B cell (primary cell): ENCODE data around the gene KCNT1. TPM values are rescaled to one million over a fixed set of nuclear protein-coding genes. Genes with fewer than 3 reads are reported as not detected.

Experiments
- ATAC-seq: fragments of 200-7000 bp; cut with Tn5 transposase; one replicate; pipeline ENCODE4 v1.10.0; 2021; ENCODE audit warnings: low read depth, mild to moderate bottlenecking, moderate number of reproducible peaks, moderate library complexity
- CTCF ChIA-PET: fragments of 350-600 bp; sonication (Branson Sonifier 250); formaldehyde crosslinking; loops from one replicate; lab custom pipeline; 2021; ENCODE audit warnings: antibody characterized with exemption, inconsistent platforms; lab: Charles Lee
- POLR2A ChIA-PET: fragments of 350-600 bp; sonication (Branson Sonifier 250); formaldehyde crosslinking; loops from one replicate; lab custom pipeline; 2021; ENCODE audit warnings: antibody characterized with exemption; lab: Charles Lee
- DNase-seq: peaks from one replicate; pipeline ENCODE4 v3.0.0; 2013
- H2AFZ ChIP-seq: 2 replicates; pipeline ENCODE4 v1.6.1; 2012; ENCODE audit warnings: mild to moderate bottlenecking, low read depth, low read length; ENCODE audit not compliant: insufficient read depth, poor library complexity, severe bottlenecking
- H3K27ac ChIP-seq, 2 donors: 1 replicate in 1 of 2; 2 replicates in 1 of 2; pipeline ENCODE4 v1.5.1; 2012 to 2013; ENCODE audit warnings: low read length in 2 of 2, mild to moderate bottlenecking in 2 of 2, moderate library complexity in 1 of 2
- H3K27me3 ChIP-seq, 4 experiments: fragments of 200-600 bp in 1 of 4; sonication (generic) in 1 of 4; replicated peaks in 1 of 4; 1 replicate in 2 of 4; 2 replicates in 2 of 4; pipeline versions ENCODE4 v1.6.1 to v1.7.0; 2013 to 2016; ENCODE audit warnings: low read length in 3 of 4, mild to moderate bottlenecking in 2 of 4, mixed read lengths in 1 of 4, moderate library complexity in 1 of 4; ENCODE audit not compliant: insufficient read depth in 4 of 4, control insufficient read depth in 3 of 4; ENCODE audit errors: control extremely low read depth in 1 of 4
- H3K36me3 ChIP-seq, 2 experiments: replicated peaks in 1 of 2; 1 replicate in 1 of 2; 2 replicates in 1 of 2; pipeline versions ENCODE4 v1.6.1 to v1.7.1; 2013; ENCODE audit warnings: low read length in 1 of 2; ENCODE audit not compliant: insufficient read depth in 2 of 2, control insufficient read depth in 1 of 2; ENCODE audit errors: control extremely low read depth in 1 of 2, extremely low read depth in 1 of 2
- H3K4me1 ChIP-seq, 2 donors: fragments of 200-600 bp in 1 of 2; sonication (generic) in 1 of 2; 1 replicate in 1 of 2; 2 replicates in 1 of 2; pipeline versions ENCODE4 v1.5.1 to v1.6.1; 2013 to 2017; ENCODE audit warnings: low read length in 2 of 2; ENCODE audit not compliant: control insufficient read depth in 2 of 2, insufficient read depth in 2 of 2
- H3K4me2 ChIP-seq: replicated peaks from 2 replicates; pipeline ENCODE3; 2012; ENCODE audit warnings: mild to moderate bottlenecking, low read depth, low read length; ENCODE audit not compliant: poor library complexity, severe bottlenecking
- H3K4me3 ChIP-seq, 5 experiments: fragments of 200-600 bp in 1 of 5; sonication (generic) in 1 of 5; 1 replicate in 3 of 5; 2 replicates in 2 of 5; pipeline versions ENCODE4 v1.5.1 to v1.7.0; 2011 to 2016; ENCODE audit warnings: low read length in 4 of 5, mild to moderate bottlenecking in 4 of 5, low read depth in 2 of 5, control low read depth in 1 of 5, moderate library complexity in 1 of 5; ENCODE audit not compliant: insufficient read depth in 1 of 5; ENCODE audit errors: control extremely low read depth in 1 of 5, extremely low read depth in 1 of 5
- H3K79me2 ChIP-seq: fragments of 200-600 bp; sonication (generic); one replicate; pipeline ENCODE4 v1.6.0; 2016; ENCODE audit warnings: low read length; ENCODE audit not compliant: control insufficient read depth, insufficient read depth
- H3K9ac ChIP-seq: fragments of 200-600 bp; sonication (generic); 2 replicates; pipeline ENCODE4 v1.6.1; 2017; ENCODE audit warnings: mild to moderate bottlenecking, low read length, moderate library complexity
- H3K9me3 ChIP-seq, 3 donors: one replicate each; pipeline versions ENCODE4 v1.6.1 to v1.7.1; 2013; ENCODE audit warnings: low read length in 2 of 3; ENCODE audit not compliant: control insufficient read depth in 2 of 3, insufficient read depth in 1 of 3; ENCODE audit errors: control extremely low read depth in 1 of 3
- H4K20me1 ChIP-seq: 2 replicates; pipeline ENCODE4 v1.6.0; 2012; ENCODE audit warnings: mild to moderate bottlenecking, low read length; ENCODE audit not compliant: insufficient read depth, control insufficient read depth, poor library complexity, severe bottlenecking
- H3K27ac Mint-ChIP-seq: one replicate; pipeline ENCODE4 v1.8.0; 2021; ENCODE audit warnings: mixed read lengths
- H3K27me3 Mint-ChIP-seq: one replicate; pipeline ENCODE4 v1.8.0; 2021; ENCODE audit warnings: mixed read lengths
- H3K4me1 Mint-ChIP-seq: one replicate; pipeline ENCODE4 v1.8.0; 2021; ENCODE audit warnings: mixed read lengths
- H3K4me3 Mint-ChIP-seq: one replicate; pipeline ENCODE4 v1.8.0; 2021; ENCODE audit warnings: mixed read lengths
- H3K9me3 Mint-ChIP-seq: one replicate; pipeline ENCODE4 v1.8.0; 2022; ENCODE audit warnings: mixed read lengths; ENCODE audit not compliant: insufficient read depth
- CTCF ChIP-seq: fragments of 200-600 bp; IDR thresholded peaks from one replicate; pipeline ENCODE4 v1.8.0; 2022; ENCODE audit warnings: antibody characterized with exemption, mild to moderate bottlenecking
- EZH2 ChIP-seq: IDR thresholded peaks from 2 replicates; pipeline ENCODE4 v1.6.1; 2012; ENCODE audit warnings: borderline replicate concordance, low read depth, mild to moderate bottlenecking, moderate library complexity, low read length; ENCODE audit not compliant: insufficient read depth, poor library complexity, severe bottlenecking
- WGBS: methylation state at CpG from one replicate; pipeline ENCODE4 v1.1.5; 2013; ENCODE audit warnings: missing lambda C conversion rate; ENCODE audit not compliant: insufficient coverage; 5-methylcytosine and 5-hydroxymethylcytosine counted together
- intact Hi-C: fragments of 100-400 bp; cut with micrococcal nuclease; formaldehyde crosslinking; loops from one replicate; pipeline ENCODE4 v1.10.0; 2022
- polyA minus RNA-seq: library from RNA; depleted of rRNA, polyadenylated mRNA; stranded (reverse); fragments of >200 nt; gene quantifications from 2 replicates; pipeline ENCODE4 v1.2.3, GENCODE V29; 2012
- polyA plus RNA-seq: library from polyadenylated mRNA; depleted of rRNA; stranded (reverse); fragments of >200 nt; gene quantifications from 2 replicates; pipeline ENCODE4 v1.2.3, GENCODE V29; 2012
- total RNA-seq, 2 donors: library from RNA; stranded (reverse); fragments of 120-200 nt in 1 of 2; gene quantifications; 1 replicate in 1 of 2; 2 replicates in 1 of 2; pipeline versions ENCODE4 v1.2.3 to v1.2.4, GENCODE V29; 2013 to 2022

Gene KCNT1
- total RNA-seq, result not detected in 2 replicates
- 0.12 TPM for total RNA-seq (2013)
- not detected in 2 replicates for polyA plus RNA-seq
- polyA minus RNA-seq, result 0.07 TPM in 1 of 2 replicates, not detected in the other

- Histone ChIP-seq H3K79me2 (no peaks in the 10 kb centered on the region), H3K27me3 (peaks cover 0 to 11% (median 0%) of the 10 kb centered on the region in 4 experiments), H3K9me3 (no peaks in the 10 kb centered on the region), H4K20me1 (no peaks in the 10 kb centered on the region), H3K9ac (no peak within 1 kb of the TSS), H3K36me3 (no peaks in the 10 kb centered on the region), H3K4me3 (no peak within 1 kb of the TSS), H3K27ac (no peak within 1 kb of the TSS), H2AFZ (peak within 1 kb of the TSS; percentile 28), H3K4me2 (peak within 1 kb of the TSS; percentile 57), H3K4me1 (peaks cover 6 to 7% of the 10 kb centered on the region in 2 donors)
- 10% methylated on average over 56 of the region's 66 CpGs for WGBS
- Mint-ChIP-seq H3K27me3 (no peaks in the 10 kb centered on the region), H3K9me3 (no peaks in the 10 kb centered on the region), H3K27ac (no peak within 1 kb of the TSS), H3K4me3 (no peak within 1 kb of the TSS), H3K4me1 (no peaks in the 10 kb centered on the region)
- no peak for TF ChIP-seq EZH2
- peak; percentile 78 for TF ChIP-seq CTCF
- intact Hi-C loops, result no loop called here
- CTCF ChIA-PET, result no interaction called here
- peak; percentile 52 for DNase-seq
- ATAC-seq, result no peak
- POLR2A ChIA-PET, result no interaction called here
These were observed at the start of gene KCNT1 for GRCh38 chr9:135701959-135702721. TSS of gene KCNT1 (plus strand) at chr9:135702185. CDS start at chr9:135702259, 74 bp downstream.

GRCh38 chr9:135655317-135655716 is 46.7 kb upstream of the KCNT1 start:
- ATAC-seq, result no peak
- H3K9ac ChIP-seq, result no peak overlapping the region
- CTCF ChIA-PET, result no interaction called here
- H3K9me3 ChIP-seq, result peaks cover 0 to 9% (median 0%) of the 10 kb centered on the region in 3 donors
- H3K36me3 ChIP-seq, result no peaks in the 10 kb centered on the region
- no peaks in the 10 kb centered on the region for H3K4me1 ChIP-seq
- TF ChIP-seq CTCF (no peak), EZH2 (no peak)
- POLR2A ChIA-PET, result no interaction called here
- peaks cover 12% of the 10 kb centered on the region for H3K27me3 Mint-ChIP-seq
- H2AFZ ChIP-seq, result no peak overlapping the region
- no peak overlapping the region for H3K4me3 Mint-ChIP-seq
- H3K4me2 ChIP-seq, result no peak overlapping the region
- no peaks in the 10 kb centered on the region for H3K79me2 ChIP-seq
- H3K4me1 Mint-ChIP-seq, result no peaks in the 10 kb centered on the region
- H3K4me3 ChIP-seq, result no peak overlapping the region
- WGBS, result 78% methylated on average over 5 of the region's 8 CpGs
- peaks cover 2% of the 10 kb centered on the region for H3K9me3 Mint-ChIP-seq
- no peak overlapping the region for H3K27ac ChIP-seq
- intact Hi-C loops, result no loop called here
- H3K27me3 ChIP-seq, result peaks cover 0 to 4% (median 0%) of the 10 kb centered on the region in 4 experiments
- no peaks in the 10 kb centered on the region for H4K20me1 ChIP-seq
- no peak overlapping the region for H3K27ac Mint-ChIP-seq
- DNase-seq, result no peak
